ENCODE measurements around the gene USP32.

USP32 gene

GRCh38 chr17:60416368-60416925 is 24.5 kb upstream of the USP32 start:
- H3K27ac ChIP-seq (ENCODE audit: low read depth, low read length), result no peak overlapping the region
- TF ChIP-seq CTCF (IDR thresholded peaks at IDR 0.05; ENCODE audit: insufficient read depth, low read length, poor library complexity, severe bottlenecking) (no peak), EZH2phosphoT487 (conservative IDR thresholded peaks at IDR 0.05; ENCODE audit: low read length) (no peak)
- H3F3A ChIP-seq (ENCODE audit: insufficient read depth), result no peaks in the 10 kb centered on the region
- H3K27me3 ChIP-seq (ENCODE audit: low read length), result no peaks in the 10 kb centered on the region
- H3K9me2 ChIP-seq (replicated peaks; ENCODE audit: insufficient read depth, low read length), result no peaks in the 10 kb centered on the region
- H3K79me2 ChIP-seq (ENCODE audit: insufficient read depth, low read length), result no peaks in the 10 kb centered on the region
- no peaks in the 10 kb centered on the region for H3K9me3 ChIP-seq (ENCODE audit: insufficient read depth, low read length)
- H3K36me3 ChIP-seq (ENCODE audit: low read length), result no peaks in the 10 kb centered on the region
- no peak overlapping the region for H3K9ac ChIP-seq (ENCODE audit: low read length)
- no peak overlapping the region for H2AFZ ChIP-seq (ENCODE audit: low read depth, low read length, severe bottlenecking)
- no peak overlapping the region for H3K4me2 ChIP-seq (ENCODE audit: low read depth, low read length, poor library complexity, severe bottlenecking)
- no peaks in the 10 kb centered on the region for H4K20me1 ChIP-seq (ENCODE audit: low read depth, low read length)
- H3K4me3 ChIP-seq (ENCODE audit: insufficient read depth, low read length, poor library complexity, severe bottlenecking), result no peak overlapping the region

- TF ChIP-seq CTCF (IDR thresholded peaks at IDR 0.05; ENCODE audit: insufficient read depth, low read length, poor library complexity, severe bottlenecking), result no peak
- TF ChIP-seq EZH2phosphoT487 (conservative IDR thresholded peaks at IDR 0.05; ENCODE audit: low read length), result no peak
These were observed 23.2 kb upstream of the USP32 start for GRCh38 chr17:60415146-60415545.

GRCh38 chr17:60412701-60413100 is 20.8 kb upstream of the USP32 start:
- Histone ChIP-seq H3F3A (ENCODE audit: insufficient read depth) (no peaks in the 10 kb centered on the region), H4K20me1 (ENCODE audit: low read depth, low read length) (no peaks in the 10 kb centered on the region), H3K79me2 (ENCODE audit: insufficient read depth, low read length) (no peaks in the 10 kb centered on the region), H2AFZ (ENCODE audit: low read depth, low read length, severe bottlenecking) (no peak overlapping the region), H3K36me3 (ENCODE audit: low read length) (no peaks in the 10 kb centered on the region), H3K9ac (ENCODE audit: low read length) (no peak overlapping the region), H3K9me2 (replicated peaks; ENCODE audit: insufficient read depth, low read length) (no peaks in the 10 kb centered on the region), H3K9me3 (ENCODE audit: insufficient read depth, low read length) (no peaks in the 10 kb centered on the region), H3K27ac (ENCODE audit: low read depth, low read length) (no peak overlapping the region), H3K4me2 (ENCODE audit: low read depth, low read length, poor library complexity, severe bottlenecking) (no peak overlapping the region), H3K27me3 (ENCODE audit: low read length) (no peaks in the 10 kb centered on the region), H3K4me3 (ENCODE audit: insufficient read depth, low read length, poor library complexity, severe bottlenecking) (no peak overlapping the region)
- TF ChIP-seq EZH2phosphoT487 (conservative IDR thresholded peaks at IDR 0.05; ENCODE audit: low read length) (no peak), CTCF (IDR thresholded peaks at IDR 0.05; ENCODE audit: insufficient read depth, low read length, poor library complexity, severe bottlenecking) (no peak)

More at GRCh38 chr17:60415146-60415545, 23.2 kb upstream of the USP32 start:
- H3K27ac ChIP-seq (ENCODE audit: low read depth, low read length), result no peak overlapping the region
- H3K79me2 ChIP-seq (ENCODE audit: insufficient read depth, low read length), result no peaks in the 10 kb centered on the region
- no peak overlapping the region for H2AFZ ChIP-seq (ENCODE audit: low read depth, low read length, severe bottlenecking)
- H3K9ac ChIP-seq (ENCODE audit: low read length), result no peak overlapping the region
- no peak overlapping the region for H3K4me3 ChIP-seq (ENCODE audit: insufficient read depth, low read length, poor library complexity, severe bottlenecking)
- no peaks in the 10 kb centered on the region for H3F3A ChIP-seq (ENCODE audit: insufficient read depth)
- H4K20me1 ChIP-seq (ENCODE audit: low read depth, low read length), result no peaks in the 10 kb centered on the region
- no peaks in the 10 kb centered on the region for H3K27me3 ChIP-seq (ENCODE audit: low read length)
- no peak overlapping the region for H3K4me2 ChIP-seq (ENCODE audit: low read depth, low read length, poor library complexity, severe bottlenecking)
- no peaks in the 10 kb centered on the region for H3K9me2 ChIP-seq (replicated peaks; ENCODE audit: insufficient read depth, low read length)
- no peaks in the 10 kb centered on the region for H3K9me3 ChIP-seq (ENCODE audit: insufficient read depth, low read length)
- no peaks in the 10 kb centered on the region for H3K36me3 ChIP-seq (ENCODE audit: low read length)

Measured in SU-DHL-6 (cell line).